OCI-LY7 (cell line): ENCODE results near the gene F3.

Source experiments
- EZH2phosphoT487 ChIP-seq: fragments of 200-600 bp; sonication (generic); IDR thresholded peaks from 2 replicates; pipeline ENCODE4 v1.6.1; 2018; ENCODE audit warnings: low read depth, borderline replicate concordance, mild to moderate bottlenecking, mixed run types, antibody characterized with exemption, low read length, moderate library complexity, mixed read lengths
- TF ChIP-seq, protein P1 (sequence below): fragments of 200-600 bp; sonication (generic); conservative IDR thresholded peaks from 2 replicates; pipeline ENCODE4 v1.5.1; 2014; ENCODE audit warnings: mild to moderate bottlenecking, antibody characterized with exemption, low read length, moderate library complexity, mixed read lengths

DNA sequence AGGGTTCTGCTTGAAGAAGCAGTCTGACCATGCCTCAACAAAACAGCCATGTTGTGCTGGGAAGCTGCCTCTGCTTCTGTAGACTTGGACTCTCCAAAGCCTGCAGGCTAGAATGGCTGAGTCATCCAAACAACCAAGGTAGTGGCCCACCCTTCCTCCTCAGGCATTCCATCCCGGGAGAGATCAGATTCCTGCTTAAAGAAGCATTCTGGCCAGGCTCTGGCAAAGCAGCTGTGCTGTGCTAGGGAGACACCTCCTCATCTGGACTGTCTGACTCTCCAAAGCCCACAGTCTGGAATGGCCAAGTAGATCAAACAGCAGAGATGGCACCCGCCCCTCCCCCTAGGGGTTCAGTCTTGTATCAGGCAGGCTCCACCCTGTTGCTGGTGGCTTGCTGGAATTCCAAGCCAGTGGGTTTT lies 38.3 kb upstream of the F3 start:
- TF ChIP-seq, protein P1, sequence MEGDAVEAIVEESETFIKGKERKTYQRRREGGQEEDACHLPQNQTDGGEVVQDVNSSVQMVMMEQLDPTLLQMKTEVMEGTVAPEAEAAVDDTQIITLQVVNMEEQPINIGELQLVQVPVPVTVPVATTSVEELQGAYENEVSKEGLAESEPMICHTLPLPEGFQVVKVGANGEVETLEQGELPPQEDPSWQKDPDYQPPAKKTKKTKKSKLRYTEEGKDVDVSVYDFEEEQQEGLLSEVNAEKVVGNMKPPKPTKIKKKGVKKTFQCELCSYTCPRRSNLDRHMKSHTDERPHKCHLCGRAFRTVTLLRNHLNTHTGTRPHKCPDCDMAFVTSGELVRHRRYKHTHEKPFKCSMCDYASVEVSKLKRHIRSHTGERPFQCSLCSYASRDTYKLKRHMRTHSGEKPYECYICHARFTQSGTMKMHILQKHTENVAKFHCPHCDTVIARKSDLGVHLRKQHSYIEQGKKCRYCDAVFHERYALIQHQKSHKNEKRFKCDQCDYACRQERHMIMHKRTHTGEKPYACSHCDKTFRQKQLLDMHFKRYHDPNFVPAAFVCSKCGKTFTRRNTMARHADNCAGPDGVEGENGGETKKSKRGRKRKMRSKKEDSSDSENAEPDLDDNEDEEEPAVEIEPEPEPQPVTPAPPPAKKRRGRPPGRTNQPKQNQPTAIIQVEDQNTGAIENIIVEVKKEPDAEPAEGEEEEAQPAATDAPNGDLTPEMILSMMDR = no peak
- no peak for TF ChIP-seq EZH2phosphoT487
